Measurements from ENCODE around the gene FAM149B1.

Gene FAM149B1

DNA sequence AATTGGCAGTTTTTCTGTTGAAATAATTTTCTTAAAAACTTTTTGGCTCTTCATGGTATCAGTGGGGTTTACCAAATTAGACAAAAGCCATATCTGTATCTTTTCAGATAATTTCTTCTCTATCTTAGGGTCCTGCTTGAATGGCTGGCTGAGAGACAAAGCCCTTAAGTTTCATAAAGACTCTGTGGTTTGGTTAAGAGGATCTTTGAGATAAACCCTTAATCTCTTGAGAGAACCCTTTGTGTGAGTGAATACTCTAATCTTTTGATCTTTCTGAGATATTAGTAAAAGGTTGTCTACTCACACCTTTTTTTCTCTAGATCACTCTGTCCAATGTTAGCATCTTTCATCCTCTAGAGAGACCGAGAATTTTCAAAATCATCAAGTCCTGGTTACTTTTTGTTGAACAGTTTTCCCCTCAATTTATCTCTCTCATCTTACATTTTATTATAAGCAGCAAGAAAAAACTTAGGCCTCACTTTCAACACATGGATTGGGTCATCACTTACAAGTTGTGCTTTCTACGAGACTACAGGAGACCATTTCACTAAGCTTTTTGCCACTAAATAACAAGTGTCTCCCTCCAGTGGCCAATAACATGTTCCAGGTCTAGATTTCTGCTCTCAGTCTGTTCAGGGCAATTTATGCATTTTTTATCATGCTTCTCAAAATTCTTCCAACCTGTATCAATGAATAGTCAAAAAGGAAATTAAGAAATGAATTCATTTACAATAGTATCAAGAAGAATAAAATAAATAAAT is 50.7 kb downstream of the FAM149B1 start:
- H3K4me3 ChIP-seq (ENCODE audit: insufficient read depth in 1 of 2, low read depth in 1 of 2, low read length in 2 of 2): no peak overlapping the region
- no peak overlapping the region for H4K8ac ChIP-seq (ENCODE audit: low read length)
- DNase-seq: peak; percentile 40
- H3K27me3 ChIP-seq (ENCODE audit: control insufficient read depth in 1 of 2, insufficient read depth in 1 of 2, low read length in 2 of 2): no peaks in the 10 kb centered on the region
- WGBS: 84% methylated on average over 2 of the region's 2 CpGs
- H3K79me1 ChIP-seq (replicated peaks; ENCODE audit: low read length, poor library complexity, severe bottlenecking): peaks cover 7% of the 10 kb centered on the region
- H3K14ac ChIP-seq (ENCODE audit: low read length in 2 of 2): no peak overlapping the region
- H2BK15ac ChIP-seq (ENCODE audit: low read depth, poor library complexity, severe bottlenecking): no peak overlapping the region
- H2BK5ac ChIP-seq (ENCODE audit: low read depth, low read length, poor library complexity, severe bottlenecking): no peak overlapping the region
- no peak overlapping the region for H2BK12ac ChIP-seq (ENCODE audit: low read length in 2 of 2)
- no peak overlapping the region for H2AK5ac ChIP-seq (ENCODE audit: low read length, severe bottlenecking)
- no peak overlapping the region for H2BK120ac ChIP-seq (ENCODE audit: low read depth, low read length)
- H3K23ac ChIP-seq (ENCODE audit: low read length in 2 of 2): no peak overlapping the region
- no peaks in the 10 kb centered on the region for H3K9me3 ChIP-seq (ENCODE audit: control insufficient read depth, low read length)
- no peak overlapping the region for H3K18ac ChIP-seq (ENCODE audit: low read depth in 1 of 2, low read length in 2 of 2)
- no peaks in the 10 kb centered on the region for H3K4me1 ChIP-seq (ENCODE audit: control insufficient read depth, insufficient read depth, low read depth, low read length)
- no peak overlapping the region for H2AFZ ChIP-seq (ENCODE audit: low read depth, low read length)
- H3K4me2 ChIP-seq (ENCODE audit: low read length, poor library complexity, severe bottlenecking): no peak overlapping the region
- no peak overlapping the region for H3K9ac ChIP-seq (ENCODE audit: low read length)
- no peak overlapping the region for H3K4ac ChIP-seq (ENCODE audit: low read depth in 1 of 2, low read length in 2 of 2)
- peaks cover 3 to 29% of the 10 kb centered on the region in 2 experiments for H3K36me3 ChIP-seq (ENCODE audit: control insufficient read depth in 1 of 2, insufficient read depth in 2 of 2, low read depth in 1 of 2, low read length in 2 of 2)
- H3K27ac ChIP-seq (ENCODE audit: low read length, poor library complexity, severe bottlenecking): no peak overlapping the region
- H4K91ac ChIP-seq (ENCODE audit: low read length): no peak overlapping the region

DNA sequence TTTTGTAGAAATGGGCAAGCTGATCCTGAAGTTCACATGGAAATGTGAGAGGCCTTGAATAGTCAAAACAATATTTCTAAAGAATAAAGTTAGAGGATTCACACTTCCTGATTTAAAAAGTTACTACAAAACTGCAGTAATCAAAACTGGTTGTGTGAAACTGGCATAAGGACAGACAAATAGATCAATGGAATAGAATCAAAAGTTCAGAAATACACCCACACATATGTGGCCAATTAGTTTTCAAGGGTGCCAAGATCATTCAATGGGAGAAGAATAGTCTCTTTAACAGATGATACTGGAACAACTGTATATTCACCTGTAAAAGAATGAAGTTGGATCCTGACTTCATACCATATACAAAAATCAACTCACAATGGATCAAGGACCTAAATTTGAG is 51.5 kb downstream of the FAM149B1 start:
- H3K4me1 ChIP-seq (ENCODE audit: control insufficient read depth, insufficient read depth, low read depth, low read length): no peaks in the 10 kb centered on the region
- no peak overlapping the region for H2AFZ ChIP-seq (ENCODE audit: low read depth, low read length)
- no peak overlapping the region for H3K4me2 ChIP-seq (ENCODE audit: low read length, poor library complexity, severe bottlenecking)
- no peaks in the 10 kb centered on the region for H3K27me3 ChIP-seq (ENCODE audit: control insufficient read depth in 1 of 2, insufficient read depth in 1 of 2, low read length in 2 of 2)
- no peak overlapping the region for H3K9ac ChIP-seq (ENCODE audit: low read length)
- H2BK5ac ChIP-seq (ENCODE audit: low read depth, low read length, poor library complexity, severe bottlenecking): no peak overlapping the region
- no peak overlapping the region for H3K18ac ChIP-seq (ENCODE audit: low read depth in 1 of 2, low read length in 2 of 2)
- H3K27ac ChIP-seq (ENCODE audit: low read length, poor library complexity, severe bottlenecking): no peak overlapping the region
- H3K36me3 ChIP-seq (ENCODE audit: control insufficient read depth in 1 of 2, insufficient read depth in 2 of 2, low read depth in 1 of 2, low read length in 2 of 2): peaks cover 3 to 33% of the 10 kb centered on the region in 2 experiments
- H2BK12ac ChIP-seq (ENCODE audit: low read length in 2 of 2): no peak overlapping the region
- H3K9me3 ChIP-seq (ENCODE audit: control insufficient read depth, low read length): no peaks in the 10 kb centered on the region
- no peak overlapping the region for H3K4me3 ChIP-seq (ENCODE audit: insufficient read depth in 1 of 2, low read depth in 1 of 2, low read length in 2 of 2)
- no peak overlapping the region for H4K8ac ChIP-seq (ENCODE audit: low read length)
- no peak for DNase-seq
- H2BK120ac ChIP-seq (ENCODE audit: low read depth, low read length): no peak overlapping the region
- no peak overlapping the region for H3K14ac ChIP-seq (ENCODE audit: low read length in 2 of 2)
- no peak overlapping the region for H2BK15ac ChIP-seq (ENCODE audit: low read depth, poor library complexity, severe bottlenecking)
- no peak overlapping the region for H4K91ac ChIP-seq (ENCODE audit: low read length)
- no peak overlapping the region for H3K23ac ChIP-seq (ENCODE audit: low read length in 2 of 2)
- no peak overlapping the region for H3K4ac ChIP-seq (ENCODE audit: low read depth in 1 of 2, low read length in 2 of 2)
- peaks cover 7% of the 10 kb centered on the region for H3K79me1 ChIP-seq (replicated peaks; ENCODE audit: low read length, poor library complexity, severe bottlenecking)
- H2AK5ac ChIP-seq (ENCODE audit: low read length, severe bottlenecking): no peak overlapping the region

DNA sequence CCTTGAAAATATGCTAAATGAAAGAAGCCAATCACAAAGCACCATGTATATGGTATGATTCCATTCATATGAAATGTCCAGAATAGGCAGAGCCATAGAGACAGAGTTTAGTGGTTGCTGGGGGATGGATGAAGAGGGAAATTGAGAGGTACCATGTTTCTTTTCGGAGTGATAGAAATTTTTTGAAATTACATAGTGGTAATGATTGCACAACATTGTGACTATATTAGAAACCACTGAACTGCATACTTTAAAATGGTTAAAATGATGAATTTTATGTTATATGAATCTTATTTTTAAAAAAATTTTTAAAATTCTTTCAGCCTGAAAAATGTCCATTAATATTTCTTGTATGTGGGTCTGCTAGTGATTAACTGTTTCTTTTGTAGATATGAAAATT is 53.1 kb downstream of the FAM149B1 start:
- WGBS: 100% methylated on average over 1 of the region's 1 CpG
- Histone ChIP-seq H3K27ac (ENCODE audit: low read length, poor library complexity, severe bottlenecking) (no peak overlapping the region), H2BK120ac (ENCODE audit: low read depth, low read length) (no peak overlapping the region), H2AFZ (ENCODE audit: low read depth, low read length) (no peak overlapping the region), H2BK12ac (ENCODE audit: low read length in 2 of 2) (no peak overlapping the region), H4K91ac (ENCODE audit: low read length) (no peak overlapping the region), H2AK5ac (ENCODE audit: low read length, severe bottlenecking) (no peak overlapping the region), H3K4me2 (ENCODE audit: low read length, poor library complexity, severe bottlenecking) (no peak overlapping the region), H2BK5ac (ENCODE audit: low read depth, low read length, poor library complexity, severe bottlenecking) (no peak overlapping the region), H3K36me3 (ENCODE audit: control insufficient read depth in 1 of 2, insufficient read depth in 2 of 2, low read depth in 1 of 2, low read length in 2 of 2) (peaks cover 3 to 33% of the 10 kb centered on the region in 2 experiments), H3K14ac (ENCODE audit: low read length in 2 of 2) (no peak overlapping the region), H3K18ac (ENCODE audit: low read depth in 1 of 2, low read length in 2 of 2) (no peak overlapping the region), H4K8ac (ENCODE audit: low read length) (no peak overlapping the region), H3K4ac (ENCODE audit: low read depth in 1 of 2, low read length in 2 of 2) (no peak overlapping the region), H3K23ac (ENCODE audit: low read length in 2 of 2) (no peak overlapping the region), H3K9ac (ENCODE audit: low read length) (no peak overlapping the region), H3K27me3 (ENCODE audit: control insufficient read depth in 1 of 2, insufficient read depth in 1 of 2, low read length in 2 of 2) (no peaks in the 10 kb centered on the region), H2BK15ac (ENCODE audit: low read depth, poor library complexity, severe bottlenecking) (no peak overlapping the region), H3K79me1 (replicated peaks; ENCODE audit: low read length, poor library complexity, severe bottlenecking) (peaks cover 4% of the 10 kb centered on the region), H3K4me1 (ENCODE audit: control insufficient read depth, insufficient read depth, low read depth, low read length) (no peaks in the 10 kb centered on the region), H3K4me3 (ENCODE audit: insufficient read depth in 1 of 2, low read depth in 1 of 2, low read length in 2 of 2) (no peak overlapping the region), H3K9me3 (ENCODE audit: control insufficient read depth, low read length) (no peaks in the 10 kb centered on the region)
- no peak for DNase-seq

DNA sequence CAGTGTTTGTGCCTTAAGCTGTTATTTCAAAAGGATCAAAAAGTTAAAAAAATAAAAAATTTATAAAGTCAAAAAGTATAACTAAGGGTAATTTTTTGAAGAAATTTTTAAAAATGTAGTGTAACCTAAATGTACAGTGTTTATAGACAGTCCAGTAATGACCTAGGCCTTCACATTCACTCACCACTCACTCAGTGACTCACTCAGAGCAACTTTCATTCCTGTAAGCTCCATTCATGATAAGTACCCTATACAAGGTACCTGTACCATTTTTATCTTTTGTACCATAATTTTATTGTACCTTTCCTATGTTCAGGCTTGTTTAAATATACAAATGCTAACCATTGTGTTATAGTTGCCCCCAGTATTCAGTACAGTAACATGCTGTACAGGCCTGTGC is 57.6 kb downstream of the FAM149B1 start:
- Histone ChIP-seq H3K4me1 (ENCODE audit: control insufficient read depth, insufficient read depth, low read depth, low read length) (no peaks in the 10 kb centered on the region), H3K4ac (ENCODE audit: low read depth in 1 of 2, low read length in 2 of 2) (no peak overlapping the region)

More for the DNA sequence above, 57.6 kb downstream of the FAM149B1 start:
- Histone ChIP-seq H2BK12ac (ENCODE audit: low read length in 2 of 2) (no peak overlapping the region), H3K4me3 (ENCODE audit: insufficient read depth in 1 of 2, low read depth in 1 of 2, low read length in 2 of 2) (no peak overlapping the region), H2BK120ac (ENCODE audit: low read depth, low read length) (no peak overlapping the region), H3K23ac (ENCODE audit: low read length in 2 of 2) (no peak overlapping the region), H3K18ac (ENCODE audit: low read depth in 1 of 2, low read length in 2 of 2) (no peak overlapping the region), H2AK5ac (ENCODE audit: low read length, severe bottlenecking) (no peak overlapping the region), H4K8ac (ENCODE audit: low read length) (no peak overlapping the region), H2BK5ac (ENCODE audit: low read depth, low read length, poor library complexity, severe bottlenecking) (no peak overlapping the region), H3K79me1 (replicated peaks; ENCODE audit: low read length, poor library complexity, severe bottlenecking) (peaks cover 2% of the 10 kb centered on the region), H3K9ac (ENCODE audit: low read length) (no peak overlapping the region), H2AFZ (ENCODE audit: low read depth, low read length) (no peak overlapping the region), H3K9me3 (ENCODE audit: control insufficient read depth, low read length) (no peaks in the 10 kb centered on the region), H4K91ac (ENCODE audit: low read length) (no peak overlapping the region), H3K14ac (ENCODE audit: low read length in 2 of 2) (no peak overlapping the region), H3K36me3 (ENCODE audit: control insufficient read depth in 1 of 2, insufficient read depth in 2 of 2, low read depth in 1 of 2, low read length in 2 of 2) (peaks cover 0 to 30% of the 10 kb centered on the region in 2 experiments), H3K27me3 (ENCODE audit: control insufficient read depth in 1 of 2, insufficient read depth in 1 of 2, low read length in 2 of 2) (no peaks in the 10 kb centered on the region), H3K27ac (ENCODE audit: low read length, poor library complexity, severe bottlenecking) (no peak overlapping the region), H3K4me2 (ENCODE audit: low read length, poor library complexity, severe bottlenecking) (no peak overlapping the region), H2BK15ac (ENCODE audit: low read depth, poor library complexity, severe bottlenecking) (no peak overlapping the region)
- no peak for DNase-seq

Data from mesenchymal stem cell (in vitro differentiated cells and primary cell).